ENCODE data around the gene BCR. TPM values are rescaled to one million over a fixed set of nuclear protein-coding genes. Genes with fewer than 3 reads are reported as not detected.

Gene BCR
- total and polyA plus RNA-seq, 2 donors (not counting 1 experiment from before 2014, with no cell fraction given): 30.2 to 46.4 TPM

DNA sequence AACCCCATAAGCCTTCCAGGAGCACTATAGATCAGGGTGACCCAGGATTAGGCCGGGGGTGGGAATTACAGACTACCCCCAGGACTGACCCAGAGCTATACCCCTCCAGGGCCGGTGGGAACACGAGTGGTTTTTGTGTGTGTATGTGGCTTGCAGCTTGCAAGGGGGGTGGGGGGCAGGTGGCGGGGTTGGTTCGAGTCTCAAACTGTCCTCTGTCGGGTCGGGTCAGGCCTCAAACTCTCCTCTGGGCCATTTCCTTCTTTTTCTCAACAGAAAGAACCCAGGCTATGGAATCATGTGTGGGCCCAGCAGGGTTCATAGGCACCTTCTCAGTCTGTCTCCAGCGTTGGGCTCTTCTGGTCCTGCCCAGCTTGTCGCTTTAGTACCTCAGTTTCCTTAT is 58.4 kb downstream of the BCR start:
- Mint-ChIP-seq H3K4me1 (peaks cover 44% of the 10 kb centered on the region), H3K27me3 (no peaks in the 10 kb centered on the region), H3K9me3 (ENCODE audit: insufficient read depth) (no peaks in the 10 kb centered on the region), H3K27ac (no peak overlapping the region), H3K4me3 (no peak overlapping the region)
- Histone ChIP-seq H3K4me3 (ENCODE audit: control extremely low read depth in 1 of 5, extremely low read depth in 1 of 5, insufficient read depth in 1 of 5, low read depth in 2 of 5, low read length in 4 of 5) (no peak overlapping the region), H3K79me2 (ENCODE audit: control insufficient read depth, insufficient read depth, low read length) (peaks cover 70% of the 10 kb centered on the region), H3K4me1 (ENCODE audit: control insufficient read depth in 2 of 2, insufficient read depth in 2 of 2, low read length in 2 of 2) (peaks cover 27 to 39% of the 10 kb centered on the region in 2 donors), H4K20me1 (ENCODE audit: control insufficient read depth, insufficient read depth, low read length, poor library complexity, severe bottlenecking) (peaks cover 55% of the 10 kb centered on the region), H3K9ac (ENCODE audit: low read length) (no peak overlapping the region), H3K4me2 (replicated peaks; ENCODE audit: low read depth, low read length, poor library complexity, severe bottlenecking) (no peak overlapping the region), H3K36me3 (replicated peaks in 1 of 2; ENCODE audit: control extremely low read depth in 1 of 2, control insufficient read depth in 1 of 2, extremely low read depth in 1 of 2, insufficient read depth in 2 of 2, low read length in 1 of 2) (no peaks in the 10 kb centered on the region), H3K27me3 (replicated peaks in 1 of 4; ENCODE audit: control extremely low read depth in 1 of 4, control insufficient read depth in 3 of 4, insufficient read depth in 4 of 4, low read length in 3 of 4) (no peaks in the 10 kb centered on the region), H3K27ac (ENCODE audit: low read length in 2 of 2) (no peak overlapping the region), H3K9me3 (ENCODE audit: control extremely low read depth in 1 of 3, control insufficient read depth in 2 of 3, insufficient read depth in 1 of 3, low read length in 2 of 3) (peaks cover 0 to 10% (median 0%) of the 10 kb centered on the region in 3 donors), H2AFZ (ENCODE audit: insufficient read depth, low read depth, low read length, poor library complexity, severe bottlenecking) (no peak overlapping the region)
- TF ChIP-seq, protein P1, sequence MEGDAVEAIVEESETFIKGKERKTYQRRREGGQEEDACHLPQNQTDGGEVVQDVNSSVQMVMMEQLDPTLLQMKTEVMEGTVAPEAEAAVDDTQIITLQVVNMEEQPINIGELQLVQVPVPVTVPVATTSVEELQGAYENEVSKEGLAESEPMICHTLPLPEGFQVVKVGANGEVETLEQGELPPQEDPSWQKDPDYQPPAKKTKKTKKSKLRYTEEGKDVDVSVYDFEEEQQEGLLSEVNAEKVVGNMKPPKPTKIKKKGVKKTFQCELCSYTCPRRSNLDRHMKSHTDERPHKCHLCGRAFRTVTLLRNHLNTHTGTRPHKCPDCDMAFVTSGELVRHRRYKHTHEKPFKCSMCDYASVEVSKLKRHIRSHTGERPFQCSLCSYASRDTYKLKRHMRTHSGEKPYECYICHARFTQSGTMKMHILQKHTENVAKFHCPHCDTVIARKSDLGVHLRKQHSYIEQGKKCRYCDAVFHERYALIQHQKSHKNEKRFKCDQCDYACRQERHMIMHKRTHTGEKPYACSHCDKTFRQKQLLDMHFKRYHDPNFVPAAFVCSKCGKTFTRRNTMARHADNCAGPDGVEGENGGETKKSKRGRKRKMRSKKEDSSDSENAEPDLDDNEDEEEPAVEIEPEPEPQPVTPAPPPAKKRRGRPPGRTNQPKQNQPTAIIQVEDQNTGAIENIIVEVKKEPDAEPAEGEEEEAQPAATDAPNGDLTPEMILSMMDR (IDR thresholded peaks at IDR 0.05): no peak
- no peak for TF ChIP-seq EZH2 (IDR thresholded peaks at IDR 0.05; ENCODE audit: borderline replicate concordance, insufficient read depth, low read depth, low read length, poor library complexity, severe bottlenecking)
- ChIA-PET POLR2A (no interaction called here), CTCF (interaction anchor here (0.9 to 1.1 kb wide), 2 partner anchors 12 to 66 kb away, joined by 3 to 4 read pairs; no protein-coding TSS in a partner anchor)
- intact Hi-C loops (cut with micrococcal nuclease): no loop called here
- ATAC-seq (ENCODE audit: low read depth) (no peak), DNase-seq (no peak)
- WGBS (ENCODE audit: insufficient coverage): 100% methylated on average over 5 of the region's 9 CpGs

DNA sequence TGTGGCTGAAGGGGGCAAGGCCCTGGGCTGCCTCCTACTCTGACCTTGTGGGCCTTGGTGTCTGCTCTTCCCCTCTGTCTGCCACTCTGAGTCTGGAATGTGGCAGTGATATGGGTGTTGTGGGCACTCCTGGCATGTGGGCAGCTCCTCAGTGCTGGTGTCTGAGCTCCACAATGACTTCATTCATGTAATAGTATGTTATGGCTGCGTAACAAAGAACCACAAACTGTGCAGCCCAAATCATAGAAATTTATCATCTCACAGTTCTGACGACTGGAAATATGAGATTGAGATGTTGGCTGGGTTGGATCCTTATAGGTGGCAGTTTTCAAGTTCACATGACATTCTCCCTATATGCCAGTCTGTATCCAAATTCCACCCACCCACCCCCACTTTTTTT is 59.1 kb downstream of the BCR start:
- H3K9me3 ChIP-seq (ENCODE audit: control extremely low read depth in 1 of 3, control insufficient read depth in 2 of 3, insufficient read depth in 1 of 3, low read length in 2 of 3): peaks cover 0 to 10% (median 0%) of the 10 kb centered on the region in 3 donors
- Mint-ChIP-seq H3K4me3 (no peak overlapping the region), H3K27ac (no peak overlapping the region), H3K27me3 (no peaks in the 10 kb centered on the region), H3K4me1 (peaks cover 45% of the 10 kb centered on the region), H3K9me3 (ENCODE audit: insufficient read depth) (no peaks in the 10 kb centered on the region)
- POLR2A ChIA-PET: no interaction called here
- intact Hi-C loops (cut with micrococcal nuclease): no loop called here
- CTCF ChIA-PET: interaction anchor here (0.9 kb wide), 1 partner anchor 67 kb away, joined by 3 read pairs; no protein-coding TSS in a partner anchor
- H3K9ac ChIP-seq (ENCODE audit: low read length): no peak overlapping the region
- H3K4me3 ChIP-seq (ENCODE audit: control extremely low read depth in 1 of 5, extremely low read depth in 1 of 5, insufficient read depth in 1 of 5, low read depth in 2 of 5, low read length in 4 of 5): no peak overlapping the region
- no peak overlapping the region for H2AFZ ChIP-seq (ENCODE audit: insufficient read depth, low read depth, low read length, poor library complexity, severe bottlenecking)
- H3K36me3 ChIP-seq (replicated peaks in 1 of 2; ENCODE audit: control extremely low read depth in 1 of 2, control insufficient read depth in 1 of 2, extremely low read depth in 1 of 2, insufficient read depth in 2 of 2, low read length in 1 of 2): no peaks in the 10 kb centered on the region
- no peak overlapping the region for H3K27ac ChIP-seq (ENCODE audit: low read length in 2 of 2)
- peaks cover 27 to 41% of the 10 kb centered on the region in 2 donors for H3K4me1 ChIP-seq (ENCODE audit: control insufficient read depth in 2 of 2, insufficient read depth in 2 of 2, low read length in 2 of 2)
- peaks cover 55% of the 10 kb centered on the region for H4K20me1 ChIP-seq (ENCODE audit: control insufficient read depth, insufficient read depth, low read length, poor library complexity, severe bottlenecking)
- DNase-seq (no peak), ATAC-seq (ENCODE audit: low read depth) (no peak)
- TF ChIP-seq EZH2 (IDR thresholded peaks at IDR 0.05; ENCODE audit: borderline replicate concordance, insufficient read depth, low read depth, low read length, poor library complexity, severe bottlenecking): no peak
- TF ChIP-seq, protein P1 (IDR thresholded peaks at IDR 0.05): no peak
- H3K4me2 ChIP-seq (replicated peaks; ENCODE audit: low read depth, low read length, poor library complexity, severe bottlenecking): no peak overlapping the region
- no peaks in the 10 kb centered on the region for H3K27me3 ChIP-seq (replicated peaks in 1 of 4; ENCODE audit: control extremely low read depth in 1 of 4, control insufficient read depth in 3 of 4, insufficient read depth in 4 of 4, low read length in 3 of 4)
- H3K79me2 ChIP-seq (ENCODE audit: control insufficient read depth, insufficient read depth, low read length): peaks cover 70% of the 10 kb centered on the region
- WGBS (ENCODE audit: insufficient coverage): no CpG with 5 or more reads among the region's 2 CpGs

All from B cell (primary cell).